NCI-H748 (cell line): ENCODE results near the gene HDLBP.
"Not testable (repeated sequence)": the region's sequence is repeated elsewhere in the genome, so short reads cannot be mapped to it uniquely, and the experiment has no call there.

Source experiments
- DNase-seq: peaks from one replicate; lab custom pipeline; 2025; ENCODE audit not compliant: unreplicated experiment; lab: John Stamatoyannopoulos, UW

The HDLBP gene

DNA sequence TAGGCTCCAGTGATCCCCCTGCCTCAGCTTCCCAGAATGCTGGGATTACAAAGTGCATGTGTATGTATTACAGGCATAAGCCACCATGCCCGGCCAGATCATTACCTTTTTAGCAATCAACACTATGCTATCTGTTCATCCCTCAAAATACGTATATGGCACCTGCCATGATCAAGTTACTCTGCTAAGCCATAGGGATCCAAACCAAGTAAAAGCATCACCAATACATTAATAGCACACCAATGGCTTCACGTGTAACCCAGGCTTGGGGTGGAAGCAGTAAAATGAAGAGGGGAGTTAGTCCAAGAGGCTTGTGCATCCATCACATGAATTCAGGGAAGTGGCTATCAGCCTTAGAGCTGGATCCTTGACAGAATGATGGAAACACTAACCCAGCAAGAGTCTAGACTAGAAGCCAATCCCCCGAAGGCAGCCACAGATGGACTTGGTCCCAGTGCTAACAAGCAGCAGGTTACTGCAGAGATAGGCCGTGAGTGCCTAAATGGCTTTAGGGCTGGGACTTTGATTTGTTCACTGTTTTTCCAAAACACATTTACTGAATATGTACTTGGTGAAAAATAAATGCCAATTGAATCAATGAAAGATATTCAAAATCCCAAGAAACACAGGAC, 11.3 kb downstream of the HDLBP start:
- no peak for DNase-seq

- DNase-seq, result no peak
Measured at GRCh38 chr2:241302759-241303651, 12.5 kb downstream of the HDLBP start.

GRCh38 chr2:241302083-241302482, 13.4 kb downstream of the HDLBP start:
- DNase-seq, result no peak

DNA sequence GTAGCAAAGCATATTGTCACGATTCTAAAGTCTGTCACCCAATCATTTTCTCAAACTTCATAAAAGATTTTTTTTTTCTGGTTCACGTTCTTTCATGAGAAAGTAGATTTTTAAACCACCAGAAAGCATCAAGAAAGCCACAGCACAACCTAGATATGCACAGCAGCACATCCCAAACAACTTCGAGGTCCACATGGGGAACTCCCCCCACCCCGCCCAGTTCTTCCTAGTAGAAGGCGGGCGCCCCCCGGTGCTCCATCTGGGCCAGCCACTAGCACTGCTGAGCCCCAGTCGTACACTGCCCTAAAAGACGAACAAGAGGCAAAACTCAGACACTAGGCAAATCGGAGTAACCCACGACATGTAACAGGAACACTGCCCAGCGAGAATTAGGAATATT, 15.5 kb downstream of the HDLBP start:
- DNase-seq, result no peak

GRCh38 chr2:241298673-241299072, 16.8 kb downstream of the HDLBP start:
- DNase-seq, result no peak

DNA sequence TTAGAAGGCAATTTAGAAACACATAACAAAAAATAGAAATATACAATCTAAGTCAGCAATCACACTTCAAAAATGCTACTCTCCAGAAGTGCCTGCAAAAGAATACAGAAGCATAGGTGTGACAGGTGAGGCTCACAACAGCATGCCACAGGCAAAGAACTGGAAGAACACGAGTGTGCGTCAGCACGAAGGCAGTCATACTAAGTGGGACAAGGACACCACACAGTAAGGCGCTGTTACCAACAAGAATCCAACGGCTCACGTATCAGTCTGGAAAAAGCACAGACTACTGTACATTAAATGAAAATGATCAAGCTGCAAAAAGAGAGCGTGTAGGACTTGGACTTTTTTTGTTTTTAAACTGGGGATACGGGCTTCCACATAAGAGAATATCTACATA, 18.7 kb downstream of the HDLBP start:
- DNase-seq, result no peak

DNA sequence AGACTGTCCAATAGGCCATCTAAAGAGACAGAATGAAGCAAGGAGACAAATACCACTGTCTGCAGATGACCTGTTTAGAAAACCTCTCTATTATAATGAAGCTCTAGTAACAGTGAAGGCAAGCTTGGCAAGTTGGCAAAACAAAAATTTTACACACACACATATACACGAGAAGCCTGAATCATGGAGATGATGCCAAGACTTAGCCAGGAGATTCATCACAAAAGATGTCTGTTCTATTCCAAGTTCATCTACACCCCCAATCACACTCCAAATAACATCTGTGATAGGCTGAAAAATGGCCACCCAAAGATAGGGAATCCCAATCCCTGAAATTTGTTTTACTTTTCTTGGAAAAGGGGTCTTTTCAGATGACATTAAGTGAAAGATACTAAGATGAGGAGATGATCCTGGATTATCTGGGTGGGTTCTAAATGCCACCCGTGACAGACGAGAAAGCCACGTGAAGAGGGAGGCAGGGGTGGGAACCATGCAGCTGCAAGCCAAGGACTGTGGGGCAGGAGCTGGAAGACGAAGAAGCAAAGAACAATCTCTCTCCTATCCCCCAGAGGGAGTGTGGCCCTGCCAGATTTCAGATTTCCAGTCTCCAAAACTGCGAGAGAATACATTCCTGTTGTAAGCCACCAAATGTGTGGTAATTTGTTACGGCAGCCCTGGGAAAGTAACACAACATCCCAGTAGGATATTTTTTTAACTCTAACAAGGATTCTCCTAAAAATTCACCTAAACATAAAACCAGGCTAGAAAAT, 20.0 kb downstream of the HDLBP start:
- DNase-seq, result no peak

DNA sequence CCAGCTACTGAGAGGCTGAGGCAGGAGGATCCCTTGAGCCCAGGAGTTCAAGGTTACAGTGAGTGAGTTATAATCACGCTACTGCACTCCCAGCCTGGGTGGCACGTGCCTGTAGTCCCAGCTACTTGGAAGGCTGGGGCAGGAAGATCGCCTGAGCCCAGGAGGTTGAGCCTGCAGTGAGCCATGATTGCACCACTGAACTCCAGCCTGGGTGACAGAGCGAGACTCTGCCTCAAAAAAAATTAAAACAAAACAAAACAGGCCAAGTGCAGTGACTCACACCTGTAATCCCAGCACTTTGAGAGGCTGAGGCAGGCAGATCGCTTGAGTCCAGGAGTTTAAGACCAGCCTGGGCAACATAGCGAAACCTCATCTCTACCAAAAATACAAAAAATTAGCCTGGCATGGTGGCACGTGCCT, 22.1 kb downstream of the HDLBP start:
- not testable (repeated sequence) for DNase-seq

DNA sequence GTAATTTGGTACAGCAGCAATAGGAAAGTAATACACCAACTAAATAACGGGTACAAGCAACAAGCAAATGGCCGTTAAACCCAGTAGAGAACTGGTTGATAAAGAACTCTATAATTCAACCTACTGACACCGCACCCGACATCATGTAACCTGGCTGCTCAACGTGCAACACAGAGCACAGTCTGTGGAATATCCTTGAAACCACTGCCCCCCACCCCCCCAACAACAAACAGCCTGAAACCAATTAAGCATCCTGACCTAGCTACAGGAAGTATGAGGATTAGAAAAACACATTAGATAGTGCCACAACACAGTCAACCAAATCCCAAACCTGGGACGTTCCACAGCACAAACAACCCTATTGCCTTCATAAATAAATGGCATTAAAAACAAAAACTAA, 23.5 kb downstream of the HDLBP start:
- no peak for DNase-seq

- DNase-seq, result no peak
Measured at GRCh38 chr2:241291153-241291552, 24.3 kb downstream of the HDLBP start.

GRCh38 chr2:241289597-241289996, 25.9 kb downstream of the HDLBP start:
- no peak for DNase-seq

GRCh38 chr2:241289053-241289452, 26.4 kb downstream of the HDLBP start:
- DNase-seq, result no peak

DNA sequence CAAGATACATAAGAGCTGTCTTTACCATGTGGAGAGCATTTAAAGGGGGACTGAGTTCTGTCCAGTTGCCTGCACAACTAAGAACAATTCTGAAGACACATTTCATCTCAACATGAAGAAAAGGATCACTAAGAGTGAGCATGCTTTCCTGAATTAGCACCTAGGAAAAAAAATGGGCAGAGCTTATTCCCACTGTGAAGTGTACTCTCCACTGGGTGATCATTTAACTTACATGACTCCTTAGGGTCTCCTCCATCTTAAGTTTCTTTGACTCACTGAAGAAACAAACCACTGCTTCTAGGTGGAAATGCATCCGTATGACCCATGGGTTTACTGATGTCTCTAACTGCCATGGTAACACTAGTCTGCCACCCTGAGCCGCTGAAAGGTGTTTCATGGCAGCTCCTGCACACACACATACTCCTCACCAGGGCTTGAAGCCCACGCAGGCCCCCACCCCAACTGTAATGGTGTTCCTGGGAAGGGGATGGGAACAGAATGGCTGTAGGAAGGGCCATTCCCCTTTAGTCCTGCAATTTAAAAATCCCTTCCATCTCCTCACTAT, 27.1 kb downstream of the HDLBP start:
- DNase-seq, result no peak

- no peak for DNase-seq
Measured at GRCh38 chr2:241286348-241287090, 29.0 kb downstream of the HDLBP start.

DNA sequence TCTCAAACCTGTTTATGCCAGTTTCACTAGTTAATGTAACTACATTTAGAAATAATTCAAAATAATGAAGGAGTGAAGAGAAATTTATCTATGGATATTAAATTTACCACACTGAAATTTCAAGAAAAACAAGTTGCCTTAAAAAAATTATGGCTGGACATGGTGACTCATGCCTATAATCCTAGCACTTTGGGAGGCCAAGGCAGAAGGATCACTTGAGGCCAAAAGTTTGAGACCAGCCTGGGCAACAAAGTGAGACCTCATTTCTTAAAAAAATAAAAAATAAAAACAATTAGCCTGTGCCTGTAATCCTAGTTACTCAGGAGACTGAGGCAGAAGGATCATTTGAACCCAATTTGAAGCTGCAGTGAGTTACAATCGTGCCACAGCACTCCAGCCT, 29.9 kb downstream of the HDLBP start:
- DNase-seq, result no peak

DNA sequence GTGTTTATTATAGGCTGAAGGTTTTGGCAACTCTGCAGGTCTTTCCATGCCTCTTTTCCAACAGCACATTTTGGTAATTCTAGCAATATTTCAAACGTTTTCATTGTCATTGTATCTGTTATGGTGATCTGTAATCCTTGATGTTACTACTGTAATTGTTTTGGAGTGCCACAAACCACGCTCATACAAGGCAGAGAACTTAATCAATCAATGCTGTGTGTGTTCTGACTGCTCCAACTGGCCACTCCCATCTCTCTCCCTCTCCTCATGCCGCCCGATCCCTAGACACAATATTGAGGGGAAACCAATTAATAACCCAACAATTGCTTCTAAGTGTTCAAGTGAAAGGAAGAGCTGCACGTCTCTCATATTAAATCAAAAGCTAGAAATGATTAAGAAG, 32.9 kb downstream of the HDLBP start:
- no peak for DNase-seq

GRCh38 chr2:241280291-241280690, 35.2 kb downstream of the HDLBP start:
- DNase-seq, result no peak

DNA sequence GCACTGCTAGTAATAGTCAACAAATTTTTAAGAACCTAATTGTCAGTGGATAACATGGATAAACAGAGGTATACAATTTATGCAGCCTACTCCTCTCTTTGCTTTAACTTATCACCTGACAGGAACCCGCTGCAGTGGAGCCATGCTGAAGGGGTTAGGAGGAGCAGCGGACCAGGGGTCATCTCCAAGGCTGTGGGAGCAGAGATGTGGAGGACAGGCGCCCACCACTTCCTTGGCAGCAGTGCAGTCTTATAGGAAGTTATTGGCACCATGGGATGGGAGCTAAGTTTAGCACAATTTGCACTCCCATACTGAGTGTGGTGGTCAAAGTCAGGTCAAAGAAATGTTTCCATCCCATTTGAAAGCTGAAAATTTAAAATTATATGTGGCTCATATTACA, 35.6 kb downstream of the HDLBP start:
- peak; percentile 4 for DNase-seq

DNA sequence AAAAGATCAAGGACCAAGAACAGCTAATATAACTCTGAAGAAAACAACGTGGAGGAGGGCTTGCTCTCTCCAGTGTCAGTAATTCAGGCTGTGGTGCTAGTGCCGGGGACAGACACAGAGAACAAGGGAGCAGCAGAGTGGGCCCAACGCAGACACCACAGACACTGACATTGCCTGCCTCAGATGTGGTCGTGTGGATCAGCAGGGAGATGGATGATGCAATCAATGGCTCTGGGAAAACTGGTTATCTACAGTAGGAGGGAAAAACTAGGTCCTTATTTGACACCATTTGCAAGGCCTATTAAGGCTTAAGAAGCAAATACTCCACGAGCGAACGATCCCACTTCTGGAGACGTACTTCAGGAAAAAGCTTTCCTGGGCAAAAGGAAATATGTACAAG, 36.1 kb downstream of the HDLBP start:
- DNase-seq, result no peak

DNA sequence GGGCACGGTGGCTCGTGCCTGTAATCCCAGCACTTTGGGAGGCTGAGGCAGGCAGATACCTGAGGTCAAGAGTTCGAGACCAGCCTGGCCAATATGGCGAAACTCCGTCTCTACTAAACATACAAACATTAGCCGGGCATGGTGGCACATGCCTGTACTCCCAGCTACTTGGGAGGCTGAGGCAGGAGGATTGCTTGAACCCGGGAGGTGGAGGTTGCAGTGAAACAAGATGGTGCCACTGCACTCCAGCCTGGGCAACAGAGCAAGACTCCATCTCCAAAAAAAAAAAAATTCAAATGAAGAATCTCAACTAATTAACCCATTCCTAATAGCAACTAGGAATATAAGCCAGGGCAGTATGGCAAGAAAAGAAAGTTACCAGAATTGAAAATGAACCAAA, 37.2 kb downstream of the HDLBP start:
- not testable (repeated sequence) for DNase-seq

- no peak for DNase-seq
Measured at GRCh38 chr2:241275910-241276309, 39.6 kb downstream of the HDLBP start.
